HK-2 (cell line): ENCODE data around the gene PATL2.
"Not testable (repeated sequence)": the region's sequence is repeated elsewhere in the genome, so short reads cannot be mapped to it uniquely, and the experiment has no call there.

ENCODE experiments used
- DNase-seq: peaks from one replicate; pipeline ENCODE4 v3.0.0-alpha.2; 2018; ENCODE audit not compliant: unreplicated experiment

The PATL2 gene

DNA sequence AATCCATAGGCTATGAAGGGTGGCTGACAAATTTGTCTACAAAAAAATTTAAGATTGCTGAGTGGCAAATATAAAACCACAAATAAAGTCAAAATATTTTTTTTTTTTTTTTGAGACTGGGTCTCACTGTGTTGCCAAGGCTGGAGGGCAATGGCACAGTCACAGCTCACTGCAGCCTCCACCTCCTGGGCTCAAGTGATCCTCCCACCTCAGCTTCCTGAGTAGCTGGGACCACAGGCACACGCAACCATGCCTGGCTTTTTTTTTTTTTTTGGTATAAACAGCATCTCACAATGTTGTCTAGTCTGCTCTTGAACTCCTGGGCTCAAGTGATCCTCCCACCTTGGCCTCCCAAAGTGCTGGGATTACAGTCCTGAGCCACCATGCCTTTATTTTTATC lies 20.9 kb downstream of the PATL2 start:
- DNase-seq = not testable (repeated sequence)

GRCh38 chr15:44689318-44689717 lies 21.8 kb downstream of the PATL2 start:
- DNase-seq = not testable (repeated sequence)

- peak; percentile 28 for DNase-seq
Observed at GRCh38 chr15:44682809-44683682, 28.1 kb downstream of the PATL2 start.

GRCh38 chr15:44682211-44682610 lies 28.9 kb downstream of the PATL2 start:
- no peak for DNase-seq

- no peak for DNase-seq
Observed at GRCh38 chr15:44676676-44677075, 34.4 kb downstream of the PATL2 start.

- no peak for DNase-seq
Observed at GRCh38 chr15:44675911-44676310, 35.2 kb downstream of the PATL2 start.

DNA sequence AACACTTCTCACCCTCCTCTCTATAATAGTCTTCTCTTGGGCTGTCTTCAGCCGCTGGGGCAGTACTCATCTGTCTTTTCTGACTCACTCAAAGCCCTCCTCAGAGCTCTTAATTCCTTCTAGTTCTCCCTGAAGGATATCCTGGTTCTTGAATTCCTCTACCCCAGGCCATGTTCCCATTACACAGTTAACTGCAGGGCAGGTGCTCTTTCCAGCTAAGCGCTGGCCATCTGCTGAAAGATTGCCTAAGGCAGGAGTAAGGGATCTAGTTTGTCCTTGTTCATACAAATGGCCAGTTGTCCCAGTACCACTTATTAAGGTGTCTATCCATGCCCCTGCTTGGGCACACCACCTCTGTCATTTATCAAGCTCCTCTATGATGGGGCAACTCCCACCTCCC lies 37.5 kb downstream of the PATL2 start:
- DNase-seq = no peak

GRCh38 chr15:44670087-44670950 lies 40.8 kb downstream of the PATL2 start:
- no peak for DNase-seq

DNA sequence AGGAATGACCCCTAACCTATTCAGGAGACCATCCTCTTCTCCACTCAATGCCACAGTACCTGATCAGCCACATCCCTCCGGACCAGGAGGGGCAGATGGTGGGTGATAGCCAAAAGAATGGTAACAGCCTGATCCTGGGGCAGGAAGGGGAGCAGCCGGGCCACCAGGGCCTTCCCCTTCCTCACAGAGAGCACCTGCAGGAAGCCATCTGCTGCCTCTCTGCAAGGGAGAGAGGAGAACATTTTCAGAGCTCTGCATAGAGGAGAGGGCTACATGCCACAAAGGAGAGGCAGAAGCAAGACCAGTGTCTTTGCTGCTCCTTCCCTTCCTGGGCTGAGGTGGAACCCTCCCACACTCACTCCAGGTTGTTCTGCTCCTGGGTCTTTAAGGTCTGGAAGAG lies 42.2 kb downstream of the PATL2 start:
- DNase-seq = no peak

- DNase-seq = no peak
Observed at GRCh38 chr15:44667039-44667360, 44.1 kb downstream of the PATL2 start.

- no peak for DNase-seq
Observed at GRCh38 chr15:44666210-44667038, 44.7 kb downstream of the PATL2 start.

GRCh38 chr15:44663410-44664308 lies 47.5 kb downstream of the PATL2 start, which contains the start of gene SPG11:
TSS of gene SPG11 (minus strand) at chr15:44663662. CDS start at chr15:44663647, 15 bp downstream.
- peak; percentile 95 for DNase-seq

DNA sequence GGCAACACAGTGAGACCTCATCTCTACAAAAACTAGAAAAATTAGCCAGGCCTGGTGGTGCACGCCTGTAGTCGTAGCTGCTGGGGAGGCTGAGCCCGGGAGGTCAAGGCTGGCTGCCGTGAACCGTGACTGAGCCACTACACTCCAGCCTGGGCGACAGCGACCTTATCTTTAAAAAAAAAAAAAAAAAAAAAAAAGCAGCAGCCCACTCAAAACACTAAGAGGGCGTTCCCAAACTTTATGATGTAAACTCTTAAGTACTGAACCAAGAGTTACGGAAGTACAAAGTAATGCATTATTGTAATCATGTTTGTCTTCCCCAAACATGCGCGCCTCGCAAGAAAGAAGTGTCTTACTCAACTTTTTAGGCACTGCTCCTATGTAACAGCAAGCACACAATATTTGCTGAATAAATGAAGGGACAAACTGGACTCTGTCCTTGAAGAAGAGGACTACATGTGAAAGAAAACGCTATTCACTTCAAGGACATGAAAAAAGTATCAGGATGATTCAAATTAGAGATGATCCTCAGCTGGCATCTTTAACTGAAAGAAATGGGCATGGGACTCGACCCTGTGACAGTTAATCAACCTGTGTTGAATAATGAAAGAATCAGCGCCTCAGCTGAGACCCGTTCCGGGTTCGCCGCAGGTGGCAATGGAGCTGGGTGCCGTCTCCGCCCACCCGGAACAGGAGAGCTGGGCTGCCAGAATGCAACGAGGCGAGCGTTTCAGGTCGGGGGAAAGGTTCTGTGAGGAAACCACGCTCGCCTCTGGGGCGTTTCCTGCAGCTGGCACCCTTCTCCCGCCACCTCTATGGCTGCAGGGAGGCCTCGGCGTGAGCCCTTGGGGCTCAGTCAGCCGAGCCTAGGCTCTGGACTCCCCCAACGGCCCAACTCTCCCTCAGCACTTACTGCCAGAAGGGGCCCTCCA lies 48.4 kb downstream of the PATL2 start:
- peak; percentile 67 for DNase-seq

DNA sequence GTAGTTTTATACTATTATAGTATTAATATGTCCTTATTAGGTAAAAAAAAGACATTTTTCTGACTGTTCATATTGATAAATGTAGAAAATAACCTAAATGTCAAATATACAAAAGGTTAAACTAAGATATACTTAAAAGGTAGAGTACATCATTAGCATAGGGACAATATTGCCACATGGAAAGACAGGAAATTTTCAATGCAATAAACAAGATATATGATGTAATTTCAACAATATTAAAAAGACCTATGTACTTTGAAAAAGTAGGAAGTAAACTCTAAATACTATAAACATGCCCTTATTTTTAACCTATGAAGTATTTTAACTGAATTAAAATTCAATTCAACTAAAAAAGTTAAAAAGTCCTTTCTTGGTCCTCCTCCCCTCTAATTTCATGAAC lies 49.5 kb downstream of the PATL2 start:
- DNase-seq = no peak

GRCh38 chr15:44659056-44659455 lies 52.1 kb downstream of the PATL2 start:
- DNase-seq = no peak

GRCh38 chr15:44657378-44657777 lies 53.7 kb downstream of the PATL2 start:
- no peak for DNase-seq

- no peak for DNase-seq
Observed at GRCh38 chr15:44656913-44657312, 54.2 kb downstream of the PATL2 start.

- DNase-seq = no peak
Observed at GRCh38 chr15:44656298-44656697, 54.8 kb downstream of the PATL2 start.

GRCh38 chr15:44654858-44655257 lies 56.3 kb downstream of the PATL2 start:
- DNase-seq = no peak

DNA sequence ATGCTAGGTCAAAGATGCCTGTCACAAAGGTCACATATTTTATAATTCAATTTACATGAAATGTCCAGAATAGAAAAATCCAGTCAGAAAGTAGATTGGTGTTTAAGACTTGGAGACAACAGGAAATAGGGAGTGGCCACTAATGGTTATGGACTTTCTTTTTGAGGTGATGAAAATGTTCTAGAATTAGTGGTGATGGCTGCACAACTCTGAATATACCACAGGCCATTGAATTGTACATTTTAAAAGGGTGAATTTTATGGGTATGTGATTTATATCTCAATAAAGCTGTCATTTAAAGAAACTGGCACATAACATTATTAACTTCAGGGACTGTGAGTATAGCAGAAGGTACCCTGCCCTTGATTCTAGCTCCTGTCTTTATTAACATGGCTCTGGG lies 63.5 kb downstream of the PATL2 start:
- no peak for DNase-seq
